Activated CD4-positive, alpha-beta T cell treated with anti-CD3 and anti-CD28 coated beads, Interleukin-2, amount 10 ng/mL, durations not matched to agents 7 days and 5 days (primary cell): ENCODE data around the gene GPN3. TPM values are rescaled to one million over a fixed set of nuclear protein-coding genes. Genes with fewer than 3 reads are reported as not detected.

Experiments used
- CTCF ChIA-PET: fragments of 350-600 bp; sonication (Branson Sonifier 250); formaldehyde crosslinking; loops from one replicate; lab custom pipeline; 2021; ENCODE audit warnings: antibody characterized with exemption; lab: Charles Lee
- POLR2A ChIA-PET: fragments of 350-600 bp; sonication (Branson Sonifier 250); formaldehyde crosslinking; loops from one replicate; lab custom pipeline; 2021; ENCODE audit warnings: antibody characterized with exemption; lab: Charles Lee
- DNase-seq: peaks from one replicate; pipeline ENCODE4 v3.0.0-alpha.2; 2020
- H3K27ac Mint-ChIP-seq: one replicate; pipeline ENCODE4 v1.8.0; 2021; ENCODE audit warnings: mild to moderate bottlenecking, moderate library complexity, mixed read lengths
- H3K27me3 Mint-ChIP-seq: one replicate; pipeline ENCODE4 v1.8.0; 2021; ENCODE audit warnings: mixed read lengths
- H3K36me3 Mint-ChIP-seq: one replicate; pipeline ENCODE4 v1.8.0; 2021; ENCODE audit warnings: low read depth, mixed read lengths
- H3K4me1 Mint-ChIP-seq: one replicate; pipeline ENCODE4 v1.8.0; 2021; ENCODE audit warnings: mixed read lengths
- H3K4me3 Mint-ChIP-seq: one replicate; pipeline ENCODE4 v1.8.0; 2021; ENCODE audit warnings: mild to moderate bottlenecking, moderate library complexity, mixed read lengths
- H3K9me3 Mint-ChIP-seq: one replicate; pipeline ENCODE4 v1.8.0; 2021; ENCODE audit warnings: mixed read lengths
- total RNA-seq, 2 experiments: library from RNA; stranded (reverse); gene quantifications; one replicate each; pipeline ENCODE4 v1.2.3, GENCODE V29; 2021

The GPN3 gene
- total RNA-seq, 2 experiments from 2014 or later = 19.0 to 21.2 TPM

DNA sequence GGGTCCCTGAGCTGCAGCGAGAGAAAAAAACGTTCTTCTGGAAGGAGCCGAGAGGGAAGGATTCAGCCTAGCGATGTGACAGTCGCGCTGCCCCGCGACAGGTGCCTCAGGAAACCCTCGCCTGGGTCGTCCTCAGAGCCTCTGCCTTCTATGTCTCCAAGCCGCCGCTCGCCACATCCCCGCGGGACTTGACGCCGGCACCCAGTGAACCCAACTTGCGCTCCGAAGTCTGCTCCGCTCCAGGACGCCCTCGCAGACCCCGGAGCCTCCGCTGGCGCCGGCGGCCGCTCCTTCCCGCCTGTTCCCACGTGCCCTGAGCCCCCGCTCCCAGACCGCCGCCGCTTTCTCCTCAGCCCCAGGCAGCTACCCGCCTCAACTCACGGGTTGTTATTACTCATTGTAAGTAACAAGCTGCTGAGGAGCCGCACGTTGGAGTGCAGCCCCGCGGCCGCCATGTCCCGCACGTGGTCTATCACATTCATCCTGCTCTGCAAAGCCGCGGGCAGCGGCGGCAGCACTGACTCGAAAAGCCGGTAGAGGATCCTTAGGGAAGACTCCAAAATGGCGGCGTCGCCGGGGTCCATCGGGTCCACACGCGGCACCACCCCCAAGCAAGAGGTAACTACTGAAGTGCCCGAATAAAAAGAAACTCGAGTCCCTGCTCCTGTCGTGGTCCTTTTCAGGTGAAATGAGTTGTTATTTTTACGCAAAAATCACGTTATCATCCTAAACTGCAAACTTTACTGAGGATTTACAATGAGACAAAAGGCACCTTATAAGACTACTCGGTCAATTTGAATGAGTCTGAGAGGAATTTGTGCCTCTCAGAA, 64.7 kb downstream of the GPN3 start, which contains the start of gene ANAPC7:
Gene ANAPC7 (minus strand): TSS at position 563 of the 830 bp plus-strand sequence. CDS start 81 bp downstream, at position 482.
- H3K4me3 Mint-ChIP-seq = peak within 1 kb of the TSS; percentile 100
- ChIA-PET POLR2A (interaction anchor here (0.6 kb wide), 1 partner anchor 28 kb away, joined by 6 read pairs; no protein-coding TSS in a partner anchor), CTCF (interaction anchor here (0.6 to 1.7 kb wide), 3 partner anchors 28 to 258 kb away, joined by 3 to 5 read pairs (median 4); no protein-coding TSS in a partner anchor)
- H3K27ac Mint-ChIP-seq = peak within 1 kb of the TSS; percentile 100
- no peaks in the 10 kb centered on the region for H3K9me3 Mint-ChIP-seq
- H3K27me3 Mint-ChIP-seq = no peaks in the 10 kb centered on the region
- DNase-seq = peak; percentile 88
- H3K4me1 Mint-ChIP-seq = peaks cover 37% of the 10 kb centered on the region
- peaks cover 16% of the 10 kb centered on the region for H3K36me3 Mint-ChIP-seq

Other genes with a start within 250 kb of the GPN3 start
- 100 to 1,000 TPM; 126 to 131 TPM for gene ATP2A2, start 187.0 kb downstream of the GPN3 start, total RNA-seq
- gene ANAPC7, start 64.5 kb downstream of the GPN3 start, total RNA-seq = 10 to 100 TPM; 61.8 to 67.7 TPM
- gene ARPC3, start 17.9 kb downstream of the GPN3 start, total RNA-seq = 100 to 1,000 TPM; 390 to 425 TPM
- 10 to 100 TPM; 14.6 to 17.5 TPM for gene FAM216A, start 588 bp upstream of the GPN3 start, total RNA-seq
- gene VPS29, start 33.9 kb upstream of the GPN3 start, total RNA-seq = 100 to 1,000 TPM; 132 to 145 TPM
- gene RAD9B, start 34.1 kb upstream of the GPN3 start, total RNA-seq = under 1 TPM; 0.87 to 0.99 TPM
- gene PPTC7, start 115.1 kb upstream of the GPN3 start, total RNA-seq = 10 to 100 TPM; 25.7 to 29.2 TPM
- gene TCTN1, start 145.9 kb upstream of the GPN3 start, total RNA-seq = 1 to 10 TPM; 4.3 to 5.2 TPM
- gene HVCN1, start 220.9 kb upstream of the GPN3 start, total RNA-seq = 10 to 100 TPM; 16.0 to 18.7 TPM